Epithelial cell of esophagus (primary cell): Measurements from ENCODE around the gene CKS1B.

Experiments used
- DNase-seq: peaks from one replicate; pipeline ENCODE4 v3.0.0; 2010; ENCODE audit warnings: low read depth
- H3K4me3 ChIP-seq: 2 replicates; pipeline ENCODE4 v1.5.1; 2011; ENCODE audit warnings: mild to moderate bottlenecking, low read length, control low read depth
- TF ChIP-seq, protein P1 (sequence below): IDR thresholded peaks from 2 replicates; pipeline ENCODE4 v1.5.1; 2011; ENCODE audit warnings: low read depth, mild to moderate bottlenecking, low read length, control low read depth, inconsistent platforms; ENCODE audit not compliant: insufficient read depth; ENCODE audit errors: missing control alignments

CKS1B gene

GRCh38 chr1:154989195-154989860 lies 14.8 kb downstream of the CKS1B start:
- H3K4me3 ChIP-seq = no peak overlapping the region
- TF ChIP-seq, protein P1, sequence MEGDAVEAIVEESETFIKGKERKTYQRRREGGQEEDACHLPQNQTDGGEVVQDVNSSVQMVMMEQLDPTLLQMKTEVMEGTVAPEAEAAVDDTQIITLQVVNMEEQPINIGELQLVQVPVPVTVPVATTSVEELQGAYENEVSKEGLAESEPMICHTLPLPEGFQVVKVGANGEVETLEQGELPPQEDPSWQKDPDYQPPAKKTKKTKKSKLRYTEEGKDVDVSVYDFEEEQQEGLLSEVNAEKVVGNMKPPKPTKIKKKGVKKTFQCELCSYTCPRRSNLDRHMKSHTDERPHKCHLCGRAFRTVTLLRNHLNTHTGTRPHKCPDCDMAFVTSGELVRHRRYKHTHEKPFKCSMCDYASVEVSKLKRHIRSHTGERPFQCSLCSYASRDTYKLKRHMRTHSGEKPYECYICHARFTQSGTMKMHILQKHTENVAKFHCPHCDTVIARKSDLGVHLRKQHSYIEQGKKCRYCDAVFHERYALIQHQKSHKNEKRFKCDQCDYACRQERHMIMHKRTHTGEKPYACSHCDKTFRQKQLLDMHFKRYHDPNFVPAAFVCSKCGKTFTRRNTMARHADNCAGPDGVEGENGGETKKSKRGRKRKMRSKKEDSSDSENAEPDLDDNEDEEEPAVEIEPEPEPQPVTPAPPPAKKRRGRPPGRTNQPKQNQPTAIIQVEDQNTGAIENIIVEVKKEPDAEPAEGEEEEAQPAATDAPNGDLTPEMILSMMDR = no peak
- DNase-seq = no peak

DNA sequence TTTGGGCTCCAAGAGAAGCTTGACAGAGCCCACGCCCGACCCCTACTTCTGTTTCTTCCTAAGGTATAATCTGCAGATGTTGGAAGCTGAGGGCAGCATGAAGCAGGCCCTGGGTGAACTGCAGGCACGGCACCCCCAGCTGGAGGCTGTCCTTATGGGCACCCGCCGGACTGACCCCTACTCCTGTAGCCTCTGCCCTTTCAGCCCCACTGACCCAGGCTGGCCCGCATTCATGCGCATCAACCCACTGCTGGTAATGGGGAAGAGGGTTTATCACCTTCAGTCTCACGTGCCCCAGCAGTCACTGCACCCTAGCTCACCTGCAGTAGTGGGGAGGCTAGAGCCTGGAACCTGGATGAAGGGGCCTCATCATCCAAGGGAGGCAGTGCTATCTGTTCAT lies 15.8 kb downstream of the CKS1B start:
- H3K4me3 ChIP-seq = no peak overlapping the region
- DNase-seq = no peak
- TF ChIP-seq, protein P1 = no peak

- DNase-seq = no peak
- no peak overlapping the region for H3K4me3 ChIP-seq
- TF ChIP-seq, protein P1 = peak; percentile 17
Measured at GRCh38 chr1:154992721-154993571, 18.5 kb downstream of the CKS1B start.

- DNase-seq = no peak
- TF ChIP-seq, protein P1 = no peak
- no peak within 1 kb of the TSS for H3K4me3 ChIP-seq
Measured at GRCh38 chr1:154993572-154994268, 19.2 kb downstream of the CKS1B start, which contains the start of gene LENEP. TSS of gene LENEP (plus strand) at chr1:154993586. CDS start at chr1:154993608, 22 bp downstream.

DNA sequence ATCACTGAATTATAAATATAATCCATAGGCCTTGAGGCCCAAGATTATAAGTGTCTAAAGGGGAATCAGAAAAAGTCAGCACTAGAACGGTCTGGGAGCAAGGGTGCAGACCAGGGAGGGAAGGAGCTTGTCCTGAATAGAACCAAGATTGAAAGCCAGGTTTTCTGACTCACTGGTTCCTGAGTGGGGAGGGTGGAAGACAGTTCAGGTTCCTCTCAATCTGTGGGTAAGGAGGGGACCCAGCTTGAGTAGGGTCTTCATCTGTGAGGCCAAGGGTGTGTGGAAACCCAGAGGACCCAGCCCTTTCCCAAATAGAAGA lies 19.7 kb downstream of the CKS1B start:
- no peak overlapping the region for H3K4me3 ChIP-seq
- TF ChIP-seq, protein P1 = no peak
- DNase-seq = no peak

- H3K4me3 ChIP-seq = no peak overlapping the region
- TF ChIP-seq, protein P1 = no peak
- DNase-seq = no peak
Measured at GRCh38 chr1:154994591-154994990, 20.1 kb downstream of the CKS1B start.
